GM20000 (cell line): ENCODE results near the gene ATE1.
"Not testable (repeated sequence)": the region's sequence is repeated elsewhere in the genome, so short reads cannot be mapped to it uniquely, and the experiment has no call there.

Experiments used
- DNase-seq: peaks from one replicate; pipeline ENCODE4 v3.0.0; 2012; ENCODE audit warnings: low spot score
- TF ChIP-seq, protein P1 (sequence below): IDR thresholded peaks from 2 replicates; pipeline ENCODE4 v1.5.1; 2012; ENCODE audit warnings: mild to moderate bottlenecking, control low read depth; ENCODE audit errors: extremely low read depth, missing control alignments

Gene ATE1

DNA sequence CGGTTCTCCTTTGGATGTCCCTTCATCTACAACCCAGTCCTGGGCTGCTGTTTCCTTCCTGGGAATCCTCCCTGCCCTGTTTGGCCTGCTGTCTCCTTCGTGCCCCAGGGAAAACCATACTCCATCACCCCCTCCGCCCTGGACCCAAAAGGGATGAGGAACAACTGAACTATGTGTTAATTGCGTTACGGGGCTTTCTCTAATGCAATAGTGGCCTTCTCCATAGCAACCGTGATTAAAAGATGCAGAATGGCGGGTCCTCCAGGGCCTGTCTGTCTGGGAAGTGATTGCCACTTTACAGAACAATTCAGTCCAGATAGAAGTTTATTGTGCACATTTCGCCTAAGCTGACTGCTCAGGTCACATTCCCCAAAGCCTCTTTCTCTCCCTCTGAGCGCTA, 217.6 kb downstream of the ATE1 start:
- TF ChIP-seq, protein P1, sequence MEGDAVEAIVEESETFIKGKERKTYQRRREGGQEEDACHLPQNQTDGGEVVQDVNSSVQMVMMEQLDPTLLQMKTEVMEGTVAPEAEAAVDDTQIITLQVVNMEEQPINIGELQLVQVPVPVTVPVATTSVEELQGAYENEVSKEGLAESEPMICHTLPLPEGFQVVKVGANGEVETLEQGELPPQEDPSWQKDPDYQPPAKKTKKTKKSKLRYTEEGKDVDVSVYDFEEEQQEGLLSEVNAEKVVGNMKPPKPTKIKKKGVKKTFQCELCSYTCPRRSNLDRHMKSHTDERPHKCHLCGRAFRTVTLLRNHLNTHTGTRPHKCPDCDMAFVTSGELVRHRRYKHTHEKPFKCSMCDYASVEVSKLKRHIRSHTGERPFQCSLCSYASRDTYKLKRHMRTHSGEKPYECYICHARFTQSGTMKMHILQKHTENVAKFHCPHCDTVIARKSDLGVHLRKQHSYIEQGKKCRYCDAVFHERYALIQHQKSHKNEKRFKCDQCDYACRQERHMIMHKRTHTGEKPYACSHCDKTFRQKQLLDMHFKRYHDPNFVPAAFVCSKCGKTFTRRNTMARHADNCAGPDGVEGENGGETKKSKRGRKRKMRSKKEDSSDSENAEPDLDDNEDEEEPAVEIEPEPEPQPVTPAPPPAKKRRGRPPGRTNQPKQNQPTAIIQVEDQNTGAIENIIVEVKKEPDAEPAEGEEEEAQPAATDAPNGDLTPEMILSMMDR = no peak
- no peak for DNase-seq

GRCh38 chr10:121709675-121710073, 218.2 kb downstream of the ATE1 start:
- no peak for DNase-seq
- TF ChIP-seq, protein P1 = no peak

DNA sequence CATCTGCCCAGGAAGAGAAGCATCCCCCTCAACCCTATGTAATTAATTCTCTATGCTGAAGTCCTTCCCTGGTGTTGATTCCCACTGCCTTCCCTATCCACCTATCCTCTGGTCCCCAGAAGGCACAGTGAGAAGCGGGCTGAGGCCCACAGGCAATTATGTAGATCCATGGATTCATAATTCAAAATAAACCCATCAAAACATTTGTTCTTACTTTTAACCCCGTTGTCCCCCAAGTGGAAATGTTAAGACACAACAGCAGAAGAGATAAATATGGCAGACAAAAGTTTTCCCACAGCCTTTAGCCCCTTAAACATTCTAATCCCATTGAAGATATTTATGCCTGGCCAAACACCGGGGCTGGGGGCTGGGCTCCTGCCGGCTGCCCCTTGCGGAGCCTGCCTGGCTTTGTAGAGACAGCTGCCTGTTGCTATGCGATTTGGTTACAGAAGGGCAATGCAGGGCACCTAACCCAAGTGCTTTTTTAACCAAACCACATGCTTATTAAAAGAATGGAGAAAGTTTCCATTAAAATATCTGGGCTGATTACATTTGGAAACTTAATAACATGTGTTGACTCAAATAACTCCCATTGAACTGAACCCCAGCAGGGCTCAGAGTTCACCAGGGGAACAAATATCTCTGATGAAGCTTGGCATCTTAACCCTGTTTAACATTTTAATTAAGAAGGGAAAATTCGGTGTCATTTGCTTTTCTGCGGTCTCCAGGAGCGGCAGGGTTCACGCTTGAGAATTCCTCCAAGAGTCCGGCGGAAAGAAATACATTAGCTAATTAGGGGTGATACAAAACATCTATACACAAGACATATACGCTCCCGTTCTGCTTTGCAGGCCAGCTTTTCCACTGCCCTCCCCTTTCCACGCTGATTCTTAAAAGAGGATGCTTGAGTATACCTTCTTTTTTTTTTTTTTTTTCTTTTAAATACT, 218.8 kb downstream of the ATE1 start:
- no peak for DNase-seq

GRCh38 chr10:121702351-121703320, 225.2 kb downstream of the ATE1 start:
- TF ChIP-seq, protein P1 = no peak
- no peak for DNase-seq

More for the DNA sequence above, 218.8 kb downstream of the ATE1 start:
- TF ChIP-seq, protein P1 = no peak

DNA sequence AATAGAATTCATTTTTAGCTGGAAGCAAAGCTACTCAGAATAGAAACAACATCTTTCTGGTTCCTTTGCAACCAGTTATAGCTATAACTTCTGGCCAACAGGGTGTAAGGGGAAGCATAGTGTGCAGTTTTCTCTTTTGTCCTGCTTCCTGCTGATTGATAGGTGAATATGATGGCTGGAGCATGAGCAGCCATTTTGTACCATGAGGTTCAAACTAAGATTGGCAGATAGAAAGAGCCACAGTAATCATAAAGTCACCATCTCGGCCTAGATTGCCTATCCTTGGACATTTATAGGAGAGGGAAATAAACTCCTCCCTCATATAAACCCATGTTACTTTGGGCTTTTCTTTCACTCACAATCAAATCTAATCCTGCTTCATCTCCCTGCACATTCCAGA, 227.4 kb downstream of the ATE1 start:
- no peak for DNase-seq
- TF ChIP-seq, protein P1 = no peak

DNA sequence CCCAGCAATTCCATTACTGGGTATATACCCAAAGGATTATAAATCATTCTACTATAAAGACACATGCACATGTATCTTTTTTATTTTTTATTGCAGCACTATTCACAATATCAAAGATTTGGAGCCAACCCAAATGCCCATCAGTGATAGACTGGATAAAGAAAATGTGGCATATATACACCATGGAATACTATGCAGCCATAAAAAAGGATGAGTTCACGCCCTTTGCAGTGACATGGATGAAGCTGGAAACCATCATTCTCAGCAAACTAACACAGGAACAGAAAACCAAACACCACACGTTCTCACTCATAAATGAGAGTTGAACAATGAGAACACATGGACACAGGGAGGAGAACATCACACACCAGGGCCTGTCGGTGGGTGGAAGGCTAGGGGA, 228.1 kb downstream of the ATE1 start:
- not testable (repeated sequence) for DNase-seq

DNA sequence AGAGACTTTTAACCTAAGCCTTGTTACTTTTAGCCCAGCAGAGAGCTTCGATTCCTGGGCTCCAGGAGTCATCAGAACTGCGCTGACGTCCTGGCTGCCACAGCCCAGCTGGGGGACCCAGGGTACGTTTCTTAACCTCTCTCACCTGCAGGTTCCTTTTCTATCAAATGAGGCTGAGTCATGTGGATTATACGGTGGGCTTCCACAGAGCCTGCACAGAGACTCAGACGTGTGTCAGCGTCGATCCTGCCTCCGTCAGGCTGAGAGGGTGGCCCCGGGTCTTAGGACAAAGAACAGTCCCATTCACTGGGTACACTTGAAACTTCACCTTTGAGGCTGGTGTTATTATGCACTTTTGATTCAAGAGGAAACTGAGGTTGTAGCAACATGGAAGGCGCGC, 228.9 kb downstream of the ATE1 start:
- DNase-seq = no peak

More for the DNA sequence above, 228.9 kb downstream of the ATE1 start:
- TF ChIP-seq, protein P1 = no peak
